ENCODE measurements around the gene MPO.

The MPO gene

DNA sequence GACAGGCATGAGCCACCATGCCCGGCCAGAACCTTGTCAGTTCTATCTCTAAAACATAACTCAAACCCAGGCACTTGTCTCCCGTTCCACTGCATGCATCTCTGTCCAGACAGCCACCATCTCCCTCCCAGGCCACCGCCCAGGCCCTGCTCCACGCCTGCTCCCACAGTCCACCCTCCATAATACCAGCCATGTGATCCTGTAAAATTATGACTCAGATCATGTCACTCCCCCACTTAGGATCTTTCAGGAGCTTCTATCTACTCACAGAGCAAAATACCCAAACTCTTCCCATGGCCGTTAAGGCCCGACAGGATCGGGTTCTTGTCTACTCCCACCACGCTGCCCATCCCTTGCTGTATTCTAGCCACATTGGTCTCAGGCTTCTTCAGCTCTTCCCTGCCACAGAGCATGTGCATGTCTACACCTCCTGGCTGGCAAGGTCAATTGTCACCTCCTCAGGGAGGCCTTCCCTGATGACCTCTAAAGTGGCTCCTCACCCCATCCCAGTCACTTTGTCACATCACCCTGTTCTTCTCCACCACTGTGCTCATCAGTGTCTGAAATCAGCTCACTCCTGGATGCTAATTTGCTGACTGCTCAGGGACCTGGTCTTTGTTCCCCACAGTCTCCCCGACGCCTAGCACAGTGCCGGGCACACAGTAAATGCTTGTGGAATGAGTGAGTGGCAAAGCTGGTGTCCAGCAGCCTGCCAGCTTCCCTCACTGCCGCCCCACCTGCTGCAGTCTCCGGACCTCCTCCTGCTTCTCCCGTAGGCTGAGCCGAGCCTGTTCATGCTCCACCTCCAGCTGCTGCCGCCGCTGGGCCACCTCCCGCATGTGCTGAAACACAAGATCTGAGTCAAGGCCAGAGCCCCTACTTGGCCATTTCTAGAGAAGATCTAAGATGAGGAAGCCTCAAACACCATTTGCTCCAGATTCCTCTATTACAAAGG is 41.1 kb upstream of the MPO start:
- TF ChIP-seq ZFX (IDR thresholded peaks at IDR 0.05), result no peak
- TF ChIP-seq, protein P1, sequence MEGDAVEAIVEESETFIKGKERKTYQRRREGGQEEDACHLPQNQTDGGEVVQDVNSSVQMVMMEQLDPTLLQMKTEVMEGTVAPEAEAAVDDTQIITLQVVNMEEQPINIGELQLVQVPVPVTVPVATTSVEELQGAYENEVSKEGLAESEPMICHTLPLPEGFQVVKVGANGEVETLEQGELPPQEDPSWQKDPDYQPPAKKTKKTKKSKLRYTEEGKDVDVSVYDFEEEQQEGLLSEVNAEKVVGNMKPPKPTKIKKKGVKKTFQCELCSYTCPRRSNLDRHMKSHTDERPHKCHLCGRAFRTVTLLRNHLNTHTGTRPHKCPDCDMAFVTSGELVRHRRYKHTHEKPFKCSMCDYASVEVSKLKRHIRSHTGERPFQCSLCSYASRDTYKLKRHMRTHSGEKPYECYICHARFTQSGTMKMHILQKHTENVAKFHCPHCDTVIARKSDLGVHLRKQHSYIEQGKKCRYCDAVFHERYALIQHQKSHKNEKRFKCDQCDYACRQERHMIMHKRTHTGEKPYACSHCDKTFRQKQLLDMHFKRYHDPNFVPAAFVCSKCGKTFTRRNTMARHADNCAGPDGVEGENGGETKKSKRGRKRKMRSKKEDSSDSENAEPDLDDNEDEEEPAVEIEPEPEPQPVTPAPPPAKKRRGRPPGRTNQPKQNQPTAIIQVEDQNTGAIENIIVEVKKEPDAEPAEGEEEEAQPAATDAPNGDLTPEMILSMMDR (conservative IDR thresholded peaks at IDR 0.05), result no peak
- H3K27ac ChIP-seq, result no peak overlapping the region

DNA sequence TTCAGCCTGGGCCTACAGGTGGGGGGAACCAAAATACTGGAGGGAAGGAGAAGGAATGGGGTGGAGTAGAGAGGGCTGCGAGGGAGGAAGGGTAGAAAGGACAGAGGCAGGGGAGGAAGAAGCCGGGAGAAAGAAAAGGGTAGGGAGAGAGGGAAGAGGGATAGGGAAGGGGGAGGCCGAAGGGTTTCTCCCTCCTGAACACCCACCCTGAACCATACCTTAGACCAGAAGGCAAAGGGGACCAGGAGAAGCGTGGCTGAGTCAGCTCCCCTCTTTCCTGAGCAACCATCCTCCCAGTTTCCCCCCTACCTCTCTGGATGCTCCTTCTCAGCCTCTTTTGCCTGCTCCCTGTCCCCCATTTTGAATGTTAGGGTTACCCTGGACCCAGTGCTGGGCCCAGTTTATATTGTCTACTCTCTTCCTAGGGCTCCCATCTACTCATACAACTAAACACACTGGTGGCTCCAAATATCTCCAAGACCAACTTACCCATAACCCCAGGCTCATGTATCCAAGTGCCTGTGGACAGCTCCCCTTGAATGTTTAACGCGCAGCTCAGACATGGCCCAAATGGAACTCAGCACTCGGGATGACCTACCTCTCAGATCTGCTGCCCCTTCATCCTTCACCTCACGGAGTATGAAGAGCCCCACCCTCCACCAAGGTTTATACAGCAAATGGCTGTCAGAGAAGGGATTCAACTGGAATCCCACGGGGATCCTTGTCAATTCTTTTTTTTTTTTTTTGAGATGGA is 40.0 kb upstream of the MPO start:
- H3K27ac ChIP-seq, result no peak overlapping the region
- TF ChIP-seq, protein P1 (conservative IDR thresholded peaks at IDR 0.05), result no peak
- TF ChIP-seq ZFX (IDR thresholded peaks at IDR 0.05), result no peak

DNA sequence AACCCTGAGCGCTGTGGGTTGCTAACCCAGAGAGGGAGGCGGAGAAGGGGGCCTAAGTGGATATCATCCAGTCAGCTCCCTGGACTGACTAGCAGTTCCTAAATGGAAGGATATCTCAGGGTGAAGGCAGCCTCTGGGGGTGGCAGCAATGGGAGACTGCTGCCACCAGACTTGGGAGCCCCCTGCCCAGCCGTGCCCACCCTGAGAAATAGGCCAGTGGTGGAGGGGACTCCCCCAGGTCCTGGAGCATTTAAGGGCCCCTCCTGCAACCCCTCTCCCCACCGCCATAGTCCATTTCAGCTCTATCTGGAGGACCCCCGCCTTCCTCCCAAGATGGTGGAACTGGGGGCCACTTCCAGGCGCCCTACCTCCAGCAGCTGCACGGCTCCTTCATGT is 39.4 kb upstream of the MPO start:
- TF ChIP-seq, protein P1 (conservative IDR thresholded peaks at IDR 0.05), result no peak
- no peak overlapping the region for H3K27ac ChIP-seq

GRCh38 chr17:58319173-58320162 is 38.7 kb upstream of the MPO start:
- H3K27ac ChIP-seq, result no peak overlapping the region
- TF ChIP-seq ZFX (IDR thresholded peaks at IDR 0.05), result no peak
- TF ChIP-seq, protein P1 (conservative IDR thresholded peaks at IDR 0.05), result no peak

GRCh38 chr17:58318627-58319172 is 38.0 kb upstream of the MPO start:
- no peak for TF ChIP-seq ZFX (IDR thresholded peaks at IDR 0.05)
- no peak overlapping the region for H3K27ac ChIP-seq

GRCh38 chr17:58318065-58318481 is 37.3 kb upstream of the MPO start:
- TF ChIP-seq, protein P1 (conservative IDR thresholded peaks at IDR 0.05), result no peak
- TF ChIP-seq ZFX (IDR thresholded peaks at IDR 0.05), result no peak
- no peak overlapping the region for H3K27ac ChIP-seq

Measured in C4-2B (cell line).